HG03159 (cell line): ENCODE measurements around the gene LIPC.

Source experiments
- ATAC-seq: cut with Tn5 transposase; IDR thresholded peaks from one replicate; pipeline ENCODE4 v1.9.1; 2021; ENCODE audit warnings: mild to moderate bottlenecking, moderate library complexity; ENCODE audit not compliant: unreplicated experiment

The LIPC gene

GRCh38 chr15:58431221-58432149 is at the start of gene LIPC:
Gene LIPC, plus strand, starts transcription at chr15:58431991. Its CDS starts 42 bp downstream, at chr15:58432033.
- ATAC-seq, result no peak

- no peak for ATAC-seq
Measured at GRCh38 chr15:58383876-58384275, 47.9 kb upstream of the LIPC start.

- no peak for ATAC-seq
Measured at GRCh38 chr15:58384667-58385066, 47.1 kb upstream of the LIPC start.

- no peak for ATAC-seq
Measured at GRCh38 chr15:58386081-58386480, 45.7 kb upstream of the LIPC start.

GRCh38 chr15:58386641-58387040 is 45.1 kb upstream of the LIPC start:
- ATAC-seq, result no peak

- no peak for ATAC-seq
Measured at GRCh38 chr15:58387130-58387529, 44.7 kb upstream of the LIPC start.

GRCh38 chr15:58388211-58388610 is 43.6 kb upstream of the LIPC start:
- no peak for ATAC-seq

- no peak for ATAC-seq
Measured at GRCh38 chr15:58390118-58390517, 41.7 kb upstream of the LIPC start.

- ATAC-seq, result no peak
Measured at GRCh38 chr15:58390655-58391054, 41.1 kb upstream of the LIPC start.

- no peak for ATAC-seq
Measured at GRCh38 chr15:58391088-58391487, 40.7 kb upstream of the LIPC start.

- no peak for ATAC-seq
Measured at GRCh38 chr15:58392141-58392540, 39.6 kb upstream of the LIPC start.

GRCh38 chr15:58392611-58393161 is 39.1 kb upstream of the LIPC start:
- no peak for ATAC-seq

- no peak for ATAC-seq
Measured at GRCh38 chr15:58393241-58393662, 38.5 kb upstream of the LIPC start.

- ATAC-seq, result no peak
Measured at GRCh38 chr15:58396181-58396580, 35.6 kb upstream of the LIPC start.

- no peak for ATAC-seq
Measured at GRCh38 chr15:58398071-58398470, 33.7 kb upstream of the LIPC start.

GRCh38 chr15:58398643-58399042 is 33.1 kb upstream of the LIPC start:
- no peak for ATAC-seq

GRCh38 chr15:58399739-58400138 is 32.1 kb upstream of the LIPC start:
- ATAC-seq, result no peak

GRCh38 chr15:58401276-58401675 is 30.5 kb upstream of the LIPC start:
- ATAC-seq, result no peak

GRCh38 chr15:58401991-58402649 is 29.7 kb upstream of the LIPC start:
- ATAC-seq, result no peak

- no peak for ATAC-seq
Measured at GRCh38 chr15:58403581-58403980, 28.2 kb upstream of the LIPC start.

- ATAC-seq, result no peak
Measured at GRCh38 chr15:58404020-58404419, 27.8 kb upstream of the LIPC start.

- ATAC-seq, result no peak
Measured at GRCh38 chr15:58404722-58405121, 27.1 kb upstream of the LIPC start.
